Measurements from ENCODE around the gene POU2F3.

POU2F3 gene

GRCh38 chr11:120226714-120227113, 13.2 kb upstream of the POU2F3 start:
- DNase-seq = no peak

- DNase-seq = no peak
Observed at GRCh38 chr11:120227228-120227852, 12.6 kb upstream of the POU2F3 start.

- no peak for DNase-seq
Observed at GRCh38 chr11:120228794-120229384, 11.1 kb upstream of the POU2F3 start.

- DNase-seq = peak in 1 of 5 experiments; percentile 7
Observed at GRCh38 chr11:120229451-120230424, 10.2 kb upstream of the POU2F3 start.

GRCh38 chr11:120230433-120231071, 9.4 kb upstream of the POU2F3 start:
- DNase-seq = no peak

- DNase-seq = no peak
Observed at GRCh38 chr11:120231963-120232362, 8.0 kb upstream of the POU2F3 start.

GRCh38 chr11:120233207-120233803, 6.6 kb upstream of the POU2F3 start:
- no peak for DNase-seq

- DNase-seq = peak in 2 of 5 experiments; percentile 38 to 56
Observed at GRCh38 chr11:120235024-120235628, 4.8 kb upstream of the POU2F3 start.

- no peak for DNase-seq
Observed at GRCh38 chr11:120236169-120237107, 3.5 kb upstream of the POU2F3 start.

GRCh38 chr11:120238968-120239620, 846 bp upstream of the POU2F3 start:
- DNase-seq = no peak

GRCh38 chr11:120240866-120241265, 926 bp downstream of the POU2F3 start:
- DNase-seq = no peak

- no peak for DNase-seq
Observed at GRCh38 chr11:120241277-120241676, 1.3 kb downstream of the POU2F3 start.

GRCh38 chr11:120243221-120243620, 3.3 kb downstream of the POU2F3 start:
- DNase-seq = no peak

GRCh38 chr11:120244476-120245365, 4.8 kb downstream of the POU2F3 start:
- no peak for DNase-seq

- DNase-seq = no peak
Observed at GRCh38 chr11:120245434-120245833, 5.5 kb downstream of the POU2F3 start.

- DNase-seq = peak in 1 of 5 experiments; percentile 81
Observed at GRCh38 chr11:120248551-120249278, 8.8 kb downstream of the POU2F3 start.

GRCh38 chr11:120249279-120250262, 9.6 kb downstream of the POU2F3 start:
- DNase-seq = no peak
